ENCODE data around the gene DOK5. TPM values are rescaled to one million over a fixed set of nuclear protein-coding genes. Genes with fewer than 3 reads are reported as not detected.

Gene DOK5
- total and polyA plus RNA-seq, 10 of the 15 experiments (the other 5 are each of a cell fraction or from before 2014, with no cell fraction given), result 0.03 TPM; not detected in 9

DNA sequence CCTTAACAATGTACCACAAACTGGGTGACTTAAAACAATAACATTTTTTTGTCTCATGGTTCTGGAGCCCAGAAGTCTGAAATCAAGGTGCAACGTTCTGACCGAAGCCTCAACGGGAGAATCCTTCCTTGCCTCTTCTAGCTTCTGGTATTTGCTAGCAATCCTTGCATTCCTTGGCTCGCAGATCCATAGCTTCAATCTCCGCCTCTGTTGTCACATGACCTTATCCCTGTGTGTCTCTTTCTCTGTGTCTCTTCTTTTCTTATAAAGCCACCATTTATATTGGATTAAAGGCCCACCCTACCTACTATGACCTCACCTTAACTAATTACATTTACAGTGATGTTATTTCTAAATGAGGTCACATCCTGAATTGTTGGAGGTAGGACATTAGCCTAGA lies 37.2 kb upstream of the DOK5 start:
- Histone ChIP-seq H3K9me3 (replicated peaks; ENCODE audit: control insufficient read depth, insufficient read depth, low read length) (no peaks in the 10 kb centered on the region), H4K20me1 (ENCODE audit: control insufficient read depth, insufficient read depth) (no peaks in the 10 kb centered on the region), H3K36me3 (ENCODE audit: control insufficient read depth in 2 of 2, insufficient read depth in 2 of 2, low read length in 1 of 2) (no peaks in the 10 kb centered on the region), H3K79me2 (ENCODE audit: control insufficient read depth, insufficient read depth, low read length) (no peaks in the 10 kb centered on the region), H3K27me3 (replicated peaks in 1 of 2; ENCODE audit: control insufficient read depth in 2 of 2, insufficient read depth in 2 of 2, low read length in 1 of 2) (no peaks in the 10 kb centered on the region), H3K9ac (ENCODE audit: control insufficient read depth, insufficient read depth, low read length) (no peak overlapping the region), H3K4me3 (no peak overlapping the region), H3K4me1 (ENCODE audit: control insufficient read depth, insufficient read depth, low read length) (no peaks in the 10 kb centered on the region), H3K4me2 (ENCODE audit: control insufficient read depth, insufficient read depth) (no peak overlapping the region), H2AFZ (ENCODE audit: control insufficient read depth, low read depth, low read length) (no peak overlapping the region), H3K27ac (ENCODE audit: control insufficient read depth, insufficient read depth) (no peak overlapping the region)
- no peak for ATAC-seq
- ChIA-PET SMC1A (ENCODE audit: uncharacterized antibody, unreplicated experiment) (no interaction called here), POLR2A (no interaction called here), RAD21 (ENCODE audit: unreplicated experiment) (no interaction called here), CTCF (no interaction called here)
- DNase-seq (ENCODE audit: low read depth, low spot score), result no peak
- no TSS peak for BruUV-seq (replicated peaks)
- FAIRE-seq, result no peak
- in situ Hi-C loops (cut with MboI) (no loop called here), intact Hi-C loops (cut with micrococcal nuclease; ENCODE audit: unreplicated experiment) (no loop called here)
- 20% methylated on average over 5 of the region's 5 CpGs for whole genome bisulfite sequencing (ENCODE audit: insufficient coverage, insufficient replicate concordance, low lambda C conversion rate, missing lambda C conversion rate)
- TF ChIP-seq, protein P1, sequence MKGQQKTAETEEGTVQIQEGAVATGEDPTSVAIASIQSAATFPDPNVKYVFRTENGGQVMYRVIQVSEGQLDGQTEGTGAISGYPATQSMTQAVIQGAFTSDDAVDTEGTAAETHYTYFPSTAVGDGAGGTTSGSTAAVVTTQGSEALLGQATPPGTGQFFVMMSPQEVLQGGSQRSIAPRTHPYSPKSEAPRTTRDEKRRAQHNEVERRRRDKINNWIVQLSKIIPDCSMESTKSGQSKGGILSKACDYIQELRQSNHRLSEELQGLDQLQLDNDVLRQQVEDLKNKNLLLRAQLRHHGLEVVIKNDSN (IDR thresholded peaks at IDR 0.05; ENCODE audit: borderline replicate concordance, extremely low read length, insufficient read depth, low read depth, low read length), result no peak
- TF ChIP-seq CBX3 (IDR thresholded peaks at IDR 0.05; ENCODE audit: borderline replicate concordance, low read depth) (no peak), NFIC (IDR thresholded peaks at IDR 0.05; ENCODE audit: low read depth, low read length) (no peak), WRNIP1 (IDR thresholded peaks at IDR 0.05; ENCODE audit: borderline replicate concordance, low read depth, low read length) (no peak), PML (IDR thresholded peaks at IDR 0.05; ENCODE audit: low read length) (no peak), SMAD5 (IDR thresholded peaks at IDR 0.05; ENCODE audit: low read depth) (no peak), NFXL1 (IDR thresholded peaks at IDR 0.05; ENCODE audit: borderline replicate concordance) (no peak), MTA2 (IDR thresholded peaks at IDR 0.05; ENCODE audit: low read depth) (no peak), GABPA (IDR thresholded peaks at IDR 0.05; ENCODE audit: low read depth) (no peak), ZSCAN29 (IDR thresholded peaks at IDR 0.05) (no peak), KDM1A (IDR thresholded peaks at IDR 0.05; ENCODE audit: borderline replicate concordance) (no peak), SPI1 (IDR thresholded peaks at IDR 0.05; ENCODE audit: borderline replicate concordance, insufficient read depth, low read depth, low read length) (no peak), SMARCA5 (IDR thresholded peaks at IDR 0.05) (no peak), IRF4 (IDR thresholded peaks at IDR 0.05; ENCODE audit: low read depth, low read length) (no peak), HDAC6 (IDR thresholded peaks at IDR 0.05; ENCODE audit: unreplicated experiment) (no peak)
- TF ChIP-seq, protein P2, sequence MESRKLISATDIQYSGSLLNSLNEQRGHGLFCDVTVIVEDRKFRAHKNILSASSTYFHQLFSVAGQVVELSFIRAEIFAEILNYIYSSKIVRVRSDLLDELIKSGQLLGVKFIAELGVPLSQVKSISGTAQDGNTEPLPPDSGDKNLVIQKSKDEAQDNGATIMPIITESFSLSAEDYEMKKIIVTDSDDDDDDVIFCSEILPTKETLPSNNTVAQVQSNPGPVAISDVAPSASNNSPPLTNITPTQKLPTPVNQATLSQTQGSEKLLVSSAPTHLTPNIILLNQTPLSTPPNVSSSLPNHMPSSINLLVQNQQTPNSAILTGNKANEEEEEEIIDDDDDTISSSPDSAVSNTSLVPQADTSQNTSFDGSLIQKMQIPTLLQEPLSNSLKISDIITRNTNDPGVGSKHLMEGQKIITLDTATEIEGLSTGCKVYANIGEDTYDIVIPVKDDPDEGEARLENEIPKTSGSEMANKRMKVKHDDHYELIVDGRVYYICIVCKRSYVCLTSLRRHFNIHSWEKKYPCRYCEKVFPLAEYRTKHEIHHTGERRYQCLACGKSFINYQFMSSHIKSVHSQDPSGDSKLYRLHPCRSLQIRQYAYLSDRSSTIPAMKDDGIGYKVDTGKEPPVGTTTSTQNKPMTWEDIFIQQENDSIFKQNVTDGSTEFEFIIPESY (IDR thresholded peaks at IDR 0.05), result no peak
- TF ChIP-seq, protein P3, sequence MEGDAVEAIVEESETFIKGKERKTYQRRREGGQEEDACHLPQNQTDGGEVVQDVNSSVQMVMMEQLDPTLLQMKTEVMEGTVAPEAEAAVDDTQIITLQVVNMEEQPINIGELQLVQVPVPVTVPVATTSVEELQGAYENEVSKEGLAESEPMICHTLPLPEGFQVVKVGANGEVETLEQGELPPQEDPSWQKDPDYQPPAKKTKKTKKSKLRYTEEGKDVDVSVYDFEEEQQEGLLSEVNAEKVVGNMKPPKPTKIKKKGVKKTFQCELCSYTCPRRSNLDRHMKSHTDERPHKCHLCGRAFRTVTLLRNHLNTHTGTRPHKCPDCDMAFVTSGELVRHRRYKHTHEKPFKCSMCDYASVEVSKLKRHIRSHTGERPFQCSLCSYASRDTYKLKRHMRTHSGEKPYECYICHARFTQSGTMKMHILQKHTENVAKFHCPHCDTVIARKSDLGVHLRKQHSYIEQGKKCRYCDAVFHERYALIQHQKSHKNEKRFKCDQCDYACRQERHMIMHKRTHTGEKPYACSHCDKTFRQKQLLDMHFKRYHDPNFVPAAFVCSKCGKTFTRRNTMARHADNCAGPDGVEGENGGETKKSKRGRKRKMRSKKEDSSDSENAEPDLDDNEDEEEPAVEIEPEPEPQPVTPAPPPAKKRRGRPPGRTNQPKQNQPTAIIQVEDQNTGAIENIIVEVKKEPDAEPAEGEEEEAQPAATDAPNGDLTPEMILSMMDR (IDR thresholded peaks at IDR 0.05 in 2 of 3, conservative IDR thresholded peaks at IDR 0.05 in 1 of 3; ENCODE audit: control insufficient read depth in 2 of 3, extremely low read depth in 1 of 3, insufficient read depth in 1 of 3, low read depth in 3 of 3, low read length in 3 of 3), result no peak
- TF ChIP-seq, protein P4, sequence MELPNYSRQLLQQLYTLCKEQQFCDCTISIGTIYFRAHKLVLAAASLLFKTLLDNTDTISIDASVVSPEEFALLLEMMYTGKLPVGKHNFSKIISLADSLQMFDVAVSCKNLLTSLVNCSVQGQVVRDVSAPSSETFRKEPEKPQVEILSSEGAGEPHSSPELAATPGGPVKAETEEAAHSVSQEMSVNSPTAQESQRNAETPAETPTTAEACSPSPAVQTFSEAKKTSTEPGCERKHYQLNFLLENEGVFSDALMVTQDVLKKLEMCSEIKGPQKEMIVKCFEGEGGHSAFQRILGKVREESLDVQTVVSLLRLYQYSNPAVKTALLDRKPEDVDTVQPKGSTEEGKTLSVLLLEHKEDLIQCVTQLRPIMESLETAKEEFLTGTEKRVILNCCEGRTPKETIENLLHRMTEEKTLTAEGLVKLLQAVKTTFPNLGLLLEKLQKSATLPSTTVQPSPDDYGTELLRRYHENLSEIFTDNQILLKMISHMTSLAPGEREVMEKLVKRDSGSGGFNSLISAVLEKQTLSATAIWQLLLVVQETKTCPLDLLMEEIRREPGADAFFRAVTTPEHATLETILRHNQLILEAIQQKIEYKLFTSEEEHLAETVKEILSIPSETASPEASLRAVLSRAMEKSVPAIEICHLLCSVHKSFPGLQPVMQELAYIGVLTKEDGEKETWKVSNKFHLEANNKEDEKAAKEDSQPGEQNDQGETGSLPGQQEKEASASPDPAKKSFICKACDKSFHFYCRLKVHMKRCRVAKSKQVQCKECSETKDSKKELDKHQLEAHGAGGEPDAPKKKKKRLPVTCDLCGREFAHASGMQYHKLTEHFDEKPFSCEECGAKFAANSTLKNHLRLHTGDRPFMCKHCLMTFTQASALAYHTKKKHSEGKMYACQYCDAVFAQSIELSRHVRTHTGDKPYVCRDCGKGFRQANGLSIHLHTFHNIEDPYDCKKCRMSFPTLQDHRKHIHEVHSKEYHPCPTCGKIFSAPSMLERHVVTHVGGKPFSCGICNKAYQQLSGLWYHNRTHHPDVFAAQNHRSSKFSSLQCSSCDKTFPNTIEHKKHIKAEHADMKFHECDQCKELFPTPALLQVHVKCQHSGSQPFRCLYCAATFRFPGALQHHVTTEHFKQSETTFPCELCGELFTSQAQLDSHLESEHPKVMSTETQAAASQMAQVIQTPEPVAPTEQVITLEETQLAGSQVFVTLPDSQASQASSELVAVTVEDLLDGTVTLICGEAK (IDR thresholded peaks at IDR 0.05; ENCODE audit: borderline replicate concordance), result no peak
